WTC11 (cell line): ENCODE measurements around the gene SSH2.
A peak's percentile ranks its signal among the peaks of the same experiment; 100 is the strongest.

ENCODE experiments used
- ATF3 ChIP-seq: sonication (generic); formaldehyde crosslinking; conservative IDR thresholded peaks from 2 replicates; pipeline ENCODE4 v1.8.1; 2022; ENCODE audit warnings: mild to moderate bottlenecking, missing genetic modification reagents
- CBFB ChIP-seq: sonication (generic); formaldehyde crosslinking; IDR thresholded peaks from 2 replicates; pipeline ENCODE4 v1.8.1; 2022; ENCODE audit warnings: mild to moderate bottlenecking, low read depth, missing genetic modification reagents
- CTCF ChIP-seq: fragments of 200-600 bp; IDR thresholded peaks from 2 replicates; pipeline ENCODE4 v1.8.0; 2022; ENCODE audit warnings: antibody characterized with exemption
- ELF4 ChIP-seq: sonication (generic); formaldehyde crosslinking; IDR thresholded peaks from 2 replicates; pipeline ENCODE4 v1.8.1; 2022; ENCODE audit warnings: low read depth, mild to moderate bottlenecking, moderate library complexity, missing genetic modification reagents
- FOXP1 ChIP-seq: sonication (generic); formaldehyde crosslinking; IDR thresholded peaks from 2 replicates; pipeline ENCODE4 v1.8.0; 2022; ENCODE audit warnings: missing genetic modification reagents, mild to moderate bottlenecking, moderate library complexity, borderline replicate concordance
- KAT7 ChIP-seq: sonication (generic); formaldehyde crosslinking; IDR thresholded peaks from 2 replicates; pipeline ENCODE4 v1.8.1; 2023; ENCODE audit warnings: missing genetic modification reagents, mild to moderate bottlenecking, borderline replicate concordance
- MAX ChIP-seq: sonication (generic); formaldehyde crosslinking; IDR thresholded peaks from 2 replicates; pipeline ENCODE4 v1.8.0; 2022; ENCODE audit warnings: mild to moderate bottlenecking, missing genetic modification reagents
- ZNF396 ChIP-seq: fragments of 250-450 bp; sonication (Bioruptor Pico); IDR thresholded peaks from 2 replicates; pipeline ENCODE4 v1.8.0; 2021; ENCODE audit warnings: mild to moderate bottlenecking, moderate library complexity, borderline replicate concordance

DNA sequence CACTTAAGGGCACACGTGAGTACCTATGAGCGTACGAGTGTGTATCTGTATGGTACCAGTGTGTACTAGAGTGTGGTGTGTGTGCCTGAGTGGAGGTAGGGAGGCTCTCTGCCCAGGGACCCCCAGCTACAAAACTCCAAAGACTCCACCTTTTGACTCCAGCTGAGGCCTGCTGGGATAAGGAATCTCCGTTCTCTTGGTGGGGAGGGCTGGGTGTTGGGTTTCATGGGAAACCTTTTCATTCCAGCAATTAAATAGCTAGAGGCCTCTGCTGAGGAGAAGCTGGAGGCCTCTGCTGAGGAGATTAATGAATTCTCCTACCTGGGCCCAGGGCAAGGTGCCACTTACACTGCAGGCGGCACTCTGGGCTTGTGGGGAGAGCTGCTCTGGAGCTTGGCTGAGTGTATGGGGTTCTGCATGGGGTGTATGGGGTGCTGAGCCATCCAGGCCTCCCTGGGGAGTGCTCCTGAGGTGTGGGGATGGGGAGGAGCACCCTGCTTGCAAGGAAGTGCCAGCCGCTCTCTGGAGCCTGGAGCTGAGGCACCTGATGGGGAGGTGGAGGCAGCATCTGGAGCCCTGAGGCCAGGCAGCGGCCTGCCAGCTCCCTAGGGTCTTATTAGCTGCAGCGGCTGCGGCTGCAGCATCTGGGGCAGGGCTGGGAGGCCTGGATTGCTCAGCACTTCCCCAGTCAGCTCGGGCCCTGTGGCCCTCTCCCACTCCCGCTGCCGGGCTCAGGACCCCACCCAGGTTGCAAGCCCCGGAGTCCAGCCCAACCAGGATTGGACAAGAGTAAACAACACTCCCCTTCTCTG is 332.5 kb downstream of the SSH2 start:
- TF ChIP-seq CTCF (no peak), MAX (no peak), ATF3 (CRISPR knock-in tag) (no peak), FOXP1 (CRISPR knock-in tag) (peak; percentile 19; the same call in 1 of the 2 replicates), ZNF396 (CRISPR knock-in tag) (no peak), CBFB (no peak), KAT7 (CRISPR knock-in tag) (no peak), ELF4 (CRISPR knock-in tag) (no peak)
